GM18909 (cell line): ENCODE data around the gene MATN1.

ENCODE experiments used
- ATAC-seq: cut with Tn5 transposase; IDR thresholded peaks from one replicate; pipeline ENCODE4 v1.9.1; 2021; ENCODE audit warnings: mild to moderate bottlenecking; ENCODE audit not compliant: unreplicated experiment, poor library complexity

The MATN1 gene

GRCh38 chr1:30746212-30747032 lies 23.0 kb upstream of the MATN1 start:
- ATAC-seq, result no peak

DNA sequence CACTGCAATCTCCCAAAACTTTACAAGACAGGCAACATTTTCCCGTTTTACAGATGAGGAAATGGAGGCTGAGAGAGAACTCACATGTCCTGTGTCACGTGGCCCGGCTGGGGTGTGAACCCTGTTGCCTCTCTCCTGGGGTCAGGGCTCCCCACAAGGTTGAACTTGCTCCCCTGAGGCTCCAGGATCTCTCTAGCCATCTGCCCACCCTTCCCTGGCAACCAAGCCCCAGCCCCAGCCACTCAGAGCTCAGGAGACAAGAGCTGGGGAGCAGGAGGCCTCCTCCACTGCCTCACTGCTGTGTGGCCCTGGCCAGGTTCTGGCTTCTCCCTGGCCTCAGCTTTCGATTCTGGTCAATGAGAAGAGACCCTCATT lies 22.4 kb upstream of the MATN1 start:
- no peak for ATAC-seq

- ATAC-seq, result no peak
Measured at GRCh38 chr1:30745156-30745833, 21.9 kb upstream of the MATN1 start.

DNA sequence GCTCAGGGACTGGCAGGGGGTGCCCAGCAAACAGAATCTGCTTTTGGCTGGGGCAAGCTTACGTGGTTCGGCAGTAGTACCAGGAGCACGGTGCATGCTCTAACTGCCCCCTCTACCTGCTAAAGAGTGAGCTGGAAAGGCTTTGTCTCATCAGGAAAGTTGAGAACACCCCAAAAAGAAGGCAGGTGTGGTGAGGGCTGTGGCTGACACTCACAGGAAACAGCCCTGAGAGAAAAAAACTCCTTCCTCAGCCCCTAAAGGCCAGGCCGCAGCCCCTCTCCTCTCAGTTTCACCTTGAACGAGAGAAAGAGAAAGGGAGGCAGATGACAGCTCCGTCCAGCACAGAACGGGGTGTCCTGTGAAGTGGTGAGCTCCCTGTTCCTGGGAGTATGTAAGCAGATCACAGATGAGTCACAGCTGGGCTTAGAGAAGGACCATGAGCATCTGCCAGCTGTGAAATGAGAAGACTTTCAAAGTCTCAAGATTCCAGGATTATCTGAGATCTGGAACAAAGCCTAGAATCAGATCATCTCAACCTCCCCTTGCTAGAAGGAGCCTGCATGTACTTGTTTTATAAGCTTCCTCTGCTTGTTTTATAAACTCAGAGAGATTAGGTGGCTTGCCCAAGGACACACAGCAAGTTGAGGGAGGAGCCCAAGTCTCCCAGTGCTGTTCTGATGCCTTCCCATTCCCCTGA lies 20.8 kb upstream of the MATN1 start:
- peak; percentile 27 for ATAC-seq

DNA sequence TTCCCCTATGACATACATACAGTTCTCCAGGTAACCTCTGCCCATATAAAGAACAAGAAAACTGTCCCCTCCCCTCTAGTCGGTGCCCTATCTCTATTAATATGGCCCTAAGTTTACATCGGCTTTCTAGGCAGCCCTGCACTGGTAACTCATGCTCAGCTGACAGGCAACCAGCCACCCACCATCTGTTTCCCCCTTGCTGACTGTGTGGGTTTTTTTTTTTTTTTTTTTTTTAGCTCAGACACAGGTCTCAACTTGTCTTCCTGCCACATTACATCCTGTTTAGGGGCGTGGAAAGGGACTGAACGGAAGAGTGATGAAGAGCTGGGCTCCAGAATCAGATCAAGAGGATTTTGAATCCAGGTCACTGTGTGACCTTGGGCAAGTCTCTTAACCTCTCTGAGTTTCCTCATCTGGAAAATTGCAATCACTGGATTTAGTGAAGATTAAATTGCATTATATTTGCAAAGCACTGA lies 20.2 kb upstream of the MATN1 start:
- ATAC-seq, result peak; percentile 40

- no peak for ATAC-seq
Measured at GRCh38 chr1:30742963-30743559, 19.7 kb upstream of the MATN1 start.

- ATAC-seq, result no peak
Measured at GRCh38 chr1:30742300-30742962, 19.0 kb upstream of the MATN1 start.

GRCh38 chr1:30741239-30741894 lies 18.0 kb upstream of the MATN1 start:
- ATAC-seq, result no peak

DNA sequence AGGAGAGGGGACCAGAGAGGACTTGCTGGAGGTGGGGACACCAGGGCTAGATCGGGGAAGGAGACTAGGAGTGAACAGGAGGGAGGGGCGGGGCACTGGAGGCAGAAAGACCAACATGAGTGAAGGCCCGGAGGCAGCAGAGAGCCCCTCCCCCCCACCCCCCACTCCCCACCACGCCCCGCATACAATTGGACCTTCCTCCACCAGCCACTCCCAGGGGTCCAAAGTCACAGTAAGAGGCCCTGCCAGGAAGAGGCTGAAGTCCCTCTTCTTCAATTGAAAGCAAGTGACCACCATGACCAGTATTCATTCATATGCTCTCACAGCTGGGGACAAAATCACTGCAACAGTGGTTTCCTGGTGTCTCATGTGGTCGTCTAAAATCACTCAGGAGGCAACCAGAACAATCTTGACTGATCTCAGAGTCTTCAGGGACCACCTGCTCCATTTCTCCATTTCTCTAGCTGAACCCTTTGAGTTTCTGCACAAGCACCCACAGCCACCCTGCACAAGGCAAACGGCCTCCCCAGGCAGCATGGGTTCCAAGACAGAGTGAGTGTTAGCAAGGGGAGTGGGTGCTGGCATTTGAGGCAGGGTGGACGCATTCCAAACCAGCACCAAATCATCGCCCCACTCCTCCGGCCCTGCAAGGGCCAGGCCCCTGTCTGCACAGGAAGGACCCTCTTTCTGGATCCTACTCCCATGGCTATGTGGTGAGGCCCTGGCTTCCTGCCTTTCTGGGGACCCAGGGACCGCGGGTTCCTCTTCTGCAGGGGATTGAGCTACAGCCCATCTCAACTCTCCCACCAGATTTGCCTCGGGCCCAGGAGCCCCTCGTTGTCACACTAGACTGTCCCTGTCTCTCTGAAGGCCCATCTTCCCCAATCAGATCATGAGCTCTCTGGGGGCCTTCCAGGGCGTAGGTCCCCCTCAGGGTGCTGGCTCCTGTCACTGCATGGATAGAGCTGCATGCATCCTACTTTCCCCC lies 17.2 kb upstream of the MATN1 start:
- ATAC-seq, result no peak

DNA sequence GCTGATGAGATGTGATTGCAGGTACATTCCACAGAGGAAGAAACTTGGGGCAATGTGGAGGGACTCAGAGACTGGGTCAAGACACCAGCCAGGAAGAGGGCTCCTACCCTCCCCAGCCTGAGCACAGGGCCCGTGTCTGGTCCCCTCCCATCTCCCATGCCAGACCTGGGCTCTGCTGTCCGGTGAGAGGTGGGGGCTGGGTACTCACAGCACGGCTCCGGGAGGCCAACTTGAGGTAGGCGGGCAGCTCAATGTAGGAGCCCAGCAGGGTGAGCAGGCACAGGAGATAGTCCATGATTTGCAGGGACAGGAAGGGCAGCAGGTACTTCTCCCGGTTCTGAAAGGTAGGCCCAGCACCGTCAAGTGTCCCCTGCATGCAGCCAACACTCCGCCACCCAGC lies 16.2 kb upstream of the MATN1 start:
- ATAC-seq, result no peak

- no peak for ATAC-seq
Measured at GRCh38 chr1:30738715-30739559, 15.6 kb upstream of the MATN1 start.

- ATAC-seq, result no peak
Measured at GRCh38 chr1:30738040-30738714, 14.8 kb upstream of the MATN1 start.

DNA sequence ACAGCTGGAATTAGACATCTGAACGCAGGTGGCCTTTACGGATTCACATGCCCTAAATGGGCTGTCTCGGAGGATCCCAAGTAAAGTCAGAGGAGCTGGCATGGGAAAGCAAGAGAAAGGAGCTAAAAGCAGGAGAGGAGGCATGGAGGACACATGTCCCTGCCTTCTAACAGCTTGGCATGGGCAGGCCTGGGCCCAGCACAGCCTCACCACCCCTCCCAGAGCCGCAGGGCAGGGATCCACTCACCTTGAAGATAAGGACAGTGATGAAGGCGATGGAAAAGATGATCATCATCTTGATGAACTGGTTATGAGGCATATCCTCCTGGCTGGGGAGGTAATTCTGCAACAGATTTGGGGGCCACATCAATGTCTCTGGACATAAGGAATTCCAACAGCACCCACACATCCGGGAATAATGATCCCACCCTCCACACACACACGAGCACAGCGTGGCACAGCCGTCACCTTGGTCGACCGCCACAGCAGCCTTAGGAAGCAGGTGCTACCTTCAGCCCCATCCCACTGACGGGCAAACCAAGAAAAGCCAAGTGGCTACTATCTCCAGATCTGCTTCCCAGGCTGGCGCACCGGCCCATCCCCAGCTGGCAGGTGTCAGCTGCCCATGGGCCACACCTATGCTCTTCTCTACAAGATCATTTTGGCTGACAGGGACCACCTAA lies 14.1 kb upstream of the MATN1 start:
- no peak for ATAC-seq

DNA sequence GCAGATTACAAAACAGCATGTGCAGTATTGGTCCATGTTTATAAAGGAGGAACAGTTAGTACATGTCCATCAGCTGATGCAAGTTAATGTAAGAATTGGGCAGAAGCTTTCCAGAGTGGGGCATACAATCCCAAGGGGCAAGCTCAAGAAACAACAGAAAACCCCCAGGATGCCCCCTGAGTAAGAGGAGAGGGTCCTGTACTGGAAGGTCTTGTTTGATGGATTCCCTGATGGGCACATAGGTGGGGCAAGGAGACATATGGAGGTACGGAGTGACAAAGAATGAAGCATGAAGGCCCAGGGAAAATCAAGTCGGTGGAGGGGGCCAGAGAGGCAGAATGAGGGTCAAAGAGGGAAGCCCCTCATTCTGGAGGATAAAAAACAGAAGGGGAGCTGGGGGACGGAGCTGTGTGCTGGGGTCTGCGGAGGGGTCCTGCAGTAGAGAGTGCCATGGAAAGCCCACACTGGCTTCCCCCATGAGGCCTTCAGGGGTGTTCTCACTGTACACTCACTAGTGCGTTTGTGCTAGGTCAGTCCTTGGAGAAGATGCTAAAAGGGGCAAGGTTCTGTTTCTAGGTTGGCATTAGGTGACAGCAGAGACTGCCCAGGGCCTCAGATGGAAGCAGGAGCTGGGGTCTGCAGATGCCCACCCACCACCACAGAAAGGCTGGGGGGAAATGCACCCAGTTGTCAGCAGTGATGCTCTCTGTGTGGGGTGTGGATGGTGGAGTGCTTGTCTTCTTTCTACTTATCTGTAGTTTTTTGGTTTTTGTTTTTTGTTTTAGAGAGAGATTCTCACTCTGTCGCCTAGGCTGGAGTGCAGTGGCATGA lies 12.5 kb upstream of the MATN1 start:
- no peak for ATAC-seq

- ATAC-seq, result no peak
Measured at GRCh38 chr1:30735124-30735523, 11.7 kb upstream of the MATN1 start.

GRCh38 chr1:30734580-30734979 lies 11.2 kb upstream of the MATN1 start:
- ATAC-seq, result no peak
